Ishikawa (cell line): ENCODE data around the gene GCFC2.

Experiments
- CEBPB ChIP-seq: IDR thresholded peaks from 2 replicates; pipeline ENCODE4 v1.6.1; 2012
- CREB1 ChIP-seq: IDR thresholded peaks from 2 replicates; pipeline ENCODE4 v1.6.1; 2012; ENCODE audit warnings: low read depth
- EGR1 ChIP-seq: IDR thresholded peaks from 2 replicates; pipeline ENCODE4 v1.6.1; 2012
- EP300 ChIP-seq: IDR thresholded peaks from 2 replicates; pipeline ENCODE4 v1.6.1; 2012; ENCODE audit warnings: borderline replicate concordance
- FOXM1 ChIP-seq: IDR thresholded peaks from 2 replicates; pipeline ENCODE4 v1.6.1; 2012; ENCODE audit warnings: low read depth, borderline replicate concordance
- NFIC ChIP-seq: IDR thresholded peaks from 2 replicates; pipeline ENCODE4 v1.6.1; 2012
- RAD21 ChIP-seq: IDR thresholded peaks from 2 replicates; pipeline ENCODE4 v1.6.1; 2012; ENCODE audit warnings: low read depth
- TAF1 ChIP-seq: IDR thresholded peaks from 2 replicates; pipeline ENCODE4 v1.6.1; 2012; ENCODE audit warnings: low read depth, mild to moderate bottlenecking
- TCF12 ChIP-seq: IDR thresholded peaks from 2 replicates; pipeline ENCODE4 v1.6.1; 2012; ENCODE audit warnings: low read depth
- TEAD4 ChIP-seq: IDR thresholded peaks from 2 replicates; pipeline ENCODE4 v1.6.1; 2012
- YY1 ChIP-seq: IDR thresholded peaks from 2 replicates; pipeline ENCODE4 v1.6.1; 2012; ENCODE audit warnings: low read depth
- ZBTB7A ChIP-seq: IDR thresholded peaks from 2 replicates; pipeline ENCODE4 v1.6.1; 2012; ENCODE audit warnings: low read depth
- TF ChIP-seq, protein P1 (sequence below): IDR thresholded peaks from 2 replicates; pipeline ENCODE4 v1.6.1; 2012
- TF ChIP-seq, protein P2 (sequence below): IDR thresholded peaks from 2 replicates; pipeline ENCODE4 v1.6.1; 2012; ENCODE audit warnings: low read depth, mild to moderate bottlenecking
- TF ChIP-seq, protein P3 (sequence below): IDR thresholded peaks from 2 replicates; pipeline ENCODE4 v1.6.1; 2012

The GCFC2 gene

DNA sequence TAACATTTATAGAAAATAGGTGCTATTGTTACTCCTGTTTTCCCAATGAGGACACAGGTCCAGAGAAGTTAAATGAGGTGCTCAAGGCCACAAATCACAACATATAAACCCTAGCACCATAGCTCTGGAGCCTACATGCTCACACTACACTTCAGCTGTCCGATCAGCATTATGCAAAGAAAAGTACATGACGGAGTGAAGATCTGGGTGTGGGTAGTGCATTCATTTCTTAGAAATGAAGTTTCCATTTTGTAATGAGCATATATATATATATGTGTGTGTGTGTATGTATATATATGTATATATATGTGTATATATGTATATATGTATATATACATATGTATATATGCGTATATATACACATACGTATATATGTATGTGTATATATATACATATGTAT, 94.3 kb downstream of the GCFC2 start:
- no peak for TF ChIP-seq TCF12
- no peak for TF ChIP-seq EP300
- no peak for TF ChIP-seq CEBPB
- TF ChIP-seq, protein P1, sequence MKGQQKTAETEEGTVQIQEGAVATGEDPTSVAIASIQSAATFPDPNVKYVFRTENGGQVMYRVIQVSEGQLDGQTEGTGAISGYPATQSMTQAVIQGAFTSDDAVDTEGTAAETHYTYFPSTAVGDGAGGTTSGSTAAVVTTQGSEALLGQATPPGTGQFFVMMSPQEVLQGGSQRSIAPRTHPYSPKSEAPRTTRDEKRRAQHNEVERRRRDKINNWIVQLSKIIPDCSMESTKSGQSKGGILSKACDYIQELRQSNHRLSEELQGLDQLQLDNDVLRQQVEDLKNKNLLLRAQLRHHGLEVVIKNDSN: no peak

DNA sequence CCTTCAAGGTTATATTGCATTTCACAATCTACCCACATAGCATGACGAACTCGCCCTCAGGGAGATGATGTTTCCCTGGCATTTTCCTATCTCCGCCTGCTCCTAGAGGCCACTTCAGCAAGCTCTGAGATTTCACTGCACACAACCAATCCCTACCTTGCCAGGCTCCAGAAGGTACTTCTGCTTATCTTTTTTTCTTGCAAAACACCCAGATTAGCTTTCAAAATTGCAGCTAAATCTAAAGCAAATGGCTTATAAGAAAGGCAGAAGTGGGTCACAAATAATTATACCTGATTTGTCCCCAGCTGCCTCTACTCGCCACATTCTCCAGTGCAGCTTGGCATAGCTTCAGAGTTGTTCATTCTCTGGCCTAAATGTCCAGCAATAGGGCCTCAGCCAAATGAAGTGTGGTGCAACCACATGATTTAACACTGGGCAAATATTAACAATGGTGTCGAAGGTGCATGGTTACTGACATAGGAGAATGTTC, 96.5 kb downstream of the GCFC2 start:
- TF ChIP-seq TEAD4: no peak
- TF ChIP-seq CREB1: no peak
- TF ChIP-seq, protein P1: no peak
- TF ChIP-seq, protein P2, sequence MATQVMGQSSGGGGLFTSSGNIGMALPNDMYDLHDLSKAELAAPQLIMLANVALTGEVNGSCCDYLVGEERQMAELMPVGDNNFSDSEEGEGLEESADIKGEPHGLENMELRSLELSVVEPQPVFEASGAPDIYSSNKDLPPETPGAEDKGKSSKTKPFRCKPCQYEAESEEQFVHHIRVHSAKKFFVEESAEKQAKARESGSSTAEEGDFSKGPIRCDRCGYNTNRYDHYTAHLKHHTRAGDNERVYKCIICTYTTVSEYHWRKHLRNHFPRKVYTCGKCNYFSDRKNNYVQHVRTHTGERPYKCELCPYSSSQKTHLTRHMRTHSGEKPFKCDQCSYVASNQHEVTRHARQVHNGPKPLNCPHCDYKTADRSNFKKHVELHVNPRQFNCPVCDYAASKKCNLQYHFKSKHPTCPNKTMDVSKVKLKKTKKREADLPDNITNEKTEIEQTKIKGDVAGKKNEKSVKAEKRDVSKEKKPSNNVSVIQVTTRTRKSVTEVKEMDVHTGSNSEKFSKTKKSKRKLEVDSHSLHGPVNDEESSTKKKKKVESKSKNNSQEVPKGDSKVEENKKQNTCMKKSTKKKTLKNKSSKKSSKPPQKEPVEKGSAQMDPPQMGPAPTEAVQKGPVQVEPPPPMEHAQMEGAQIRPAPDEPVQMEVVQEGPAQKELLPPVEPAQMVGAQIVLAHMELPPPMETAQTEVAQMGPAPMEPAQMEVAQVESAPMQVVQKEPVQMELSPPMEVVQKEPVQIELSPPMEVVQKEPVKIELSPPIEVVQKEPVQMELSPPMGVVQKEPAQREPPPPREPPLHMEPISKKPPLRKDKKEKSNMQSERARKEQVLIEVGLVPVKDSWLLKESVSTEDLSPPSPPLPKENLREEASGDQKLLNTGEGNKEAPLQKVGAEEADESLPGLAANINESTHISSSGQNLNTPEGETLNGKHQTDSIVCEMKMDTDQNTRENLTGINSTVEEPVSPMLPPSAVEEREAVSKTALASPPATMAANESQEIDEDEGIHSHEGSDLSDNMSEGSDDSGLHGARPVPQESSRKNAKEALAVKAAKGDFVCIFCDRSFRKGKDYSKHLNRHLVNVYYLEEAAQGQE: no peak
- no peak for TF ChIP-seq CEBPB
- no peak for TF ChIP-seq NFIC
- no peak for TF ChIP-seq EGR1
- no peak for TF ChIP-seq YY1
- no peak for TF ChIP-seq RAD21
- no peak for TF ChIP-seq TCF12

DNA sequence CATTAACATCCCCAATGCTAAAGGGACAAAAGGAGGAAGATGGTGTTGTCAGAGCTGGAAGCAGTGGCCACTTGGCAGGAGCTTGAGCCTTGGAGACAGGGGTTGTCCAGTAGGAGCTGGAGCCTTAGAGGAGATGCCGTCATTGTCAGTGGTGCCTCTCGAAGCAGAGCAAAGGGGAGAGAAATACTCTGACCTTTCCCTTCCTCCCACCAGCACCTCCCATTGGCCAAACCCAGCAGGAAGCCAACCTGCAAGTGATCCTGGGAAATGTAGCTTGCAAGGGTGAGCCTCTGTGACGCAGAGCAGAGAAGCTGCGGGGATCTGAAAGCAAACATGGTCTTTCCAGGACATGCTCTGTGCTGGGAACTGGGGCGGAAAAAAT, 97.9 kb downstream of the GCFC2 start:
- TF ChIP-seq EP300: no peak
- no peak for TF ChIP-seq FOXM1
- TF ChIP-seq, protein P2: no peak
- no peak for TF ChIP-seq EGR1
- TF ChIP-seq TAF1: no peak
- no peak for TF ChIP-seq RAD21
- no peak for TF ChIP-seq YY1
- no peak for TF ChIP-seq CREB1
- no peak for TF ChIP-seq ZBTB7A
- TF ChIP-seq, protein P3, sequence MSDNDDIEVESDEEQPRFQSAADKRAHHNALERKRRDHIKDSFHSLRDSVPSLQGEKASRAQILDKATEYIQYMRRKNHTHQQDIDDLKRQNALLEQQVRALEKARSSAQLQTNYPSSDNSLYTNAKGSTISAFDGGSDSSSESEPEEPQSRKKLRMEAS: no peak
- TF ChIP-seq, protein P1: no peak
- no peak for TF ChIP-seq NFIC
- TF ChIP-seq TEAD4: no peak
- TF ChIP-seq CEBPB: no peak
- TF ChIP-seq TCF12: no peak
